ENCODE measurements around the gene PNPLA2. TPM values are rescaled to one million over a fixed set of nuclear protein-coding genes. Genes with fewer than 3 reads are reported as not detected.

The PNPLA2 gene
- total and polyA plus RNA-seq, 2 of the 8 experiments (the other 6 are each of a cell fraction or from before 2014, with no cell fraction given): 30.9 to 62.1 TPM

- TF ChIP-seq TAF7 (optimal IDR thresholded peaks at IDR 0.05; ENCODE audit: borderline replicate concordance, low read depth, low read length): no peak
- no peak for TF ChIP-seq NANOG (IDR thresholded peaks at IDR 0.05; ENCODE audit: insufficient read depth, low read depth, low read length, poor library complexity, severe bottlenecking)
- no peak for TF ChIP-seq ZNF274 (IDR thresholded peaks at IDR 0.05; ENCODE audit: borderline replicate concordance, extremely low read depth, low read length)
- no peak for TF ChIP-seq CTBP2 (IDR thresholded peaks at IDR 0.05; ENCODE audit: borderline replicate concordance, insufficient read depth, insufficient read length, low read length)
- no peak for TF ChIP-seq CBX5 (IDR thresholded peaks at IDR 0.05; ENCODE audit: low read depth, low read length)
Measured at GRCh38 chr11:841981-842369, 23.3 kb downstream of the PNPLA2 start (continued).

All from H1 (cell line).